Activated CD4-positive, alpha-beta T cell treated with anti-CD3 and anti-CD28 coated beads, Interleukin-2, amount 50 U/mL, for 4 hours (primary cell): ENCODE data around the gene STAB2.

Experiments used
- DNase-seq, 2 experiments: peaks; one replicate each; pipeline ENCODE4 v3.0.0-alpha.2; 2020

The STAB2 gene

DNA sequence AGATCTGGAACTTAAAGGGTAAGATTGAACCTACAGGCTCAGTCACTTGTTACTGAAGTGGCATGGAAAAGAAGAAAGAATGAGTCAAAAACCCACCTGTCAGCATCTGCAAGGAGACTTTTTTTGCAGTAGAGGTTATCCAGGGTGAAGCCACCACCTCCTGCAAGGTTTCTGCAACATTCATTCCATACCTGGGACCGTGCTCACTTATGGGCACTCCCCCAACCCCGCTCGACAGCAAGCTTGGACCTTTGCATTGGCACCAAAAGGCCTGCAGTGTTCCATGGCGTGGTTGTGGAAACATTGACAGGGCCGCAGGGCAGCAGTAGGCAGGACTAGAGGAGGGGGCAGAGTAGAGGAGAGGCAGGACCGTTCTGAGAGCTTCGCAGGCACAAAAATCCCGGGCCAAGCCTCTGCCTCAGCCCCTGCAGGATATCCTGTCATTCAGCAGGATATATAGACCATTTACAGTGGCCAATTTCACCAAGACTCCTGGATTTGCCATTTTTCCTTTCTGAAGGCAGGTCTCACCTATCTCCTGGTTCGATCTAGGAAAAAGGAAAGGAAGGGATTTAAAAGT lies at the start of gene STAB2:
Gene STAB2 (plus strand): TSS at position 483 of the 580 bp plus-strand sequence. CDS start 204 bp downstream, outside the sequence.
- DNase-seq: no peak

DNA sequence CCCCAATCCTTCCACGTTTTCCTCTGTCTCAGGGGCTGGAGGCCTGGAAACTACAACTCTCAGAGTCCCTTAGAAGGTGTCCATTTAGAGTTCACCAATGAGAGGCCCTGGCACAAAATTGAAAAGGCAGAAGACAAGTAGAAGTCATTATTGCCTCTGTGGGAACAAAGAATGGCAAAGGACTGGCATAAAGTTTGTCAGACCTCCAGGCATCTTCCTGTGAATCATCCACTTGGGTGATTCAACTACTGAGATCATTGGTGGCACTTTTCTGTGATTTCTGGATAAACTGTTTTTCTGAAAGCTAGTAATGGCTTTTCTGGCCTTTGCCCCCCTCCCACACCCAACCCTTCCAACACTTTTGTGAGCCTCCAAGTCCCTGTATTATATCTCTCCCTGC lies 48.7 kb upstream of the STAB2 start:
- no peak for DNase-seq

GRCh38 chr12:103540319-103540718 lies 46.8 kb upstream of the STAB2 start:
- no peak for DNase-seq

DNA sequence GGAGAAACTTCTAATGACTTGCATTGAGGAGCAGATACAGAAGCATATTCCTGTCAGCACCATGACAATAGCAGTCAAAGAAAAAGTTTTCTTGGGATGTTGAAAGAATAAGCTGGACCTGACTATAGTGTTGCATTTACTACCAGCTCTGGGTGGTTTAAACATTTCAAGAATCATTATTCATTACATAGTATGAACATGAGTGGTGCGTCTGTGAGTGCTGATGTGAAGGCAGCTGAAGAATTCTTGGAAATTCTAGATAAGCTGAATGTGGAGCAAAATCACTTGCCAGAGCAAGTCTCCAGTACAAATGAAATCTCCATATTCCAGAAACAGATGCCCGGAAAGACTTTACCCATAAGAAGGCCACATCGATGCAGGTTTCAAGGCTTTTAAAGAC lies 45.0 kb upstream of the STAB2 start:
- DNase-seq: no peak

DNA sequence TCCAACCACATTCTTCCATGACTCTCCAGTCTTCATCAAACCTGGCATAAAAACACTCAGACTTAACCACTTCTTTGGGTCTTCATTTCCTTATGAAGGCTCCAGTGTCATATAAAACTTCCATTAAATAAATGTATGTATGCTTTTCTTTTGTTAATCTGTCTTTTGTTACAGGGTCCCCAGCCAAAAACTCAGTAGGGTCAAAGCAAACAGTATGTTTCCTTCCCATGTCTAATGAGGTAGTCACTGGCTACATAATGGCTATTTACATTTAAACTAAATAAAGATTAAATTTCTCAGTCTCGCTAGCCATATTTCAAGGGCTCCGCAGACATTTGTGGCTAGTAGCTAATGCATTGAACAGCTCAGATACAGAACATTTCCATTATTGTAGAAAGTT lies 40.1 kb upstream of the STAB2 start:
- DNase-seq: no peak

- DNase-seq: no peak
Observed at GRCh38 chr12:103547376-103547775, 39.7 kb upstream of the STAB2 start.

- no peak for DNase-seq
Observed at GRCh38 chr12:103547929-103548328, 39.1 kb upstream of the STAB2 start.

DNA sequence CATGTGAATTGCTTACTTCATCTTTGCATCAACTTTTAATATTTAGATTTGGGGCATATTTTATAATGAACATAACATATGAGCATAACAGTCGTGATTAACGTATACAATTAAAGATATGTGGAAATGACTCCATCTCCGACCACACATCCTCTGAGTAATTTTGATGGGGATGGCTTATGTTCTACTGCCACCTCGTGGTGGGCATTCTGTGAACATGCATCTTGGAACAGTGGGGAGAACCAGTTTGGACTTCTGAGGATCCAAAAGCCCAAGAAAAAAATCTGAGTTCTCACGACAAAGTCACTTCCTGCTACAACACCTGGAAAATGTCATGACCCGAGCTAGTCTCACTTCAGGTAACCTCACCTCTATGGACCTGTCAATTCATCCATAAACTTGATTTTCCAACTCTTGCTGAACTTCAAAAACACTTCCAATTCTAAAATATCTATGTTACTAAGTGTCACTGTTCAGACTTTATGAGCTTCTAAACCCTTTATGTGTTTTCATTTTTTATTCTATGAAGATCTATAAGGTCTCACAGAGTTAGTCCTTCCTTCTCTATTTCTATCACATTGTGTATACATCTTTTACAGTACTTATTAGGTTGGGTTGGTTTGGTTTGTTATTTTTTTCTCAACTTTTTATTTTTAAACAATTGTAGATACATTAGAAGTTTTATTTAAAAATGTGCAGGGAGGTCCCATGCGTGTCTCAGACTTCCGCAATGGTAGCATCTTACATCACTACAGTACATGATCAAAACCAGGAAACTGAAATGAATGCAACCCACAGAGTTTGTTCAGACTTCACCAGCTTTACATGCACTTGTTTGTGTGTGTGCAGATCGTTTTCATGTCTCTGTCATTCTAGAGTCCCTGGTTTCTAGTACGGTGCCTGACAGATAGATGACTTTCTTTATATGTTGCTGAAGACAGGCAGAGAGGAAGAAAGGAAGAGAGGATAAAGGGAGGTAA lies 38.2 kb upstream of the STAB2 start:
- DNase-seq: peak; percentile 50 to 53

DNA sequence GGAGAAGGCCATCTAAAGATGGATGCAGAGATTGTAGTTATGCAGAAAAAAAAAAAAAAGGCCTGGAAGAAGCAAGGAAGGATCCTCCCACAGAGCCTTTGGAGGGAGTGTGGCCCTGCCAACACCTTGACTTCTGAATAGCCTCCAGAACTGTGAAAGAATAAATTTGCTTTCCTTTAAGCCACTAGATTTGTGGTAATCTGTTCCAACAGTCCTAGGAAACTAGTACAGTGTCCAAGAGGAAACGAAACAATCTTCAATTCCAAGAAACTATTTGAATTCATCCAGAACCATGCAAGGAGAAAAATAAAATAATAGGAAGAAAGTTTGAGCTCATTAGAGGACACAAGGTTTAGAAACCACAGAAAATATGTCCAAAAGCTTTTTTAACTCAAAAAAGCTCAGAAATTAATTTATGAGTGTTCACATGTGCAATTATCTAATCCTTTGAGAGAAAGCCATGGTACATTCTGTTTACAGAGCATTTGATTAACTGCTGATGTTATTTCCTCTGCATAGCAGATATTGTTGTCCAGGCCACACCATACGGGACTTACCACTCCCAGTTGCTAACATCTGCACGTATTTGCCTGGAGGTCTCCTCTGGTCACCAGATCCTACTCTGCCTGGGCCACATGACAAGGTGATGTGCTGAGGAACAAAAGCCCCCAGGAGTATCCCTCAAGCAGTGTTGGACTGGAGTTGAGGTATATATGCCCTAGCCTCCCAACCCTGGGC lies 30.0 kb upstream of the STAB2 start:
- DNase-seq: no peak

DNA sequence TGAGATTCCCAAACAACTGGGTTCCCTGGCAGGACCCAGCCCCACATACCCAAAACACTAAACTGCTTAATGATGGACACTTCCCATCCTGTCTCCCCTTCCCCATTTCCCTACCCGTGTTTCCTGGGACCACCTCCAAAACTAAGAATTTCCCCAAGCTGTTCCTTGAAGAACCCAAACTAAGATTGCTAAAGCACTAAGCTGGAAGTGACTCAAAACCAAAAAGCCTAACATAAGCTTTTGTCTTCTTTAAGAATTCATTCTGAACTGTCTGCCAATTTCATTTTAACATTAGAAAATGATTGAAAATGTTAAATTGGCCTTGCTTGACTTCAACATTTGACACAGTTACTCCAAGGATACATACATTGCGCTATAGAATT lies 29.5 kb upstream of the STAB2 start:
- DNase-seq: no peak

GRCh38 chr12:103558879-103559278 lies 28.2 kb upstream of the STAB2 start:
- DNase-seq: no peak

DNA sequence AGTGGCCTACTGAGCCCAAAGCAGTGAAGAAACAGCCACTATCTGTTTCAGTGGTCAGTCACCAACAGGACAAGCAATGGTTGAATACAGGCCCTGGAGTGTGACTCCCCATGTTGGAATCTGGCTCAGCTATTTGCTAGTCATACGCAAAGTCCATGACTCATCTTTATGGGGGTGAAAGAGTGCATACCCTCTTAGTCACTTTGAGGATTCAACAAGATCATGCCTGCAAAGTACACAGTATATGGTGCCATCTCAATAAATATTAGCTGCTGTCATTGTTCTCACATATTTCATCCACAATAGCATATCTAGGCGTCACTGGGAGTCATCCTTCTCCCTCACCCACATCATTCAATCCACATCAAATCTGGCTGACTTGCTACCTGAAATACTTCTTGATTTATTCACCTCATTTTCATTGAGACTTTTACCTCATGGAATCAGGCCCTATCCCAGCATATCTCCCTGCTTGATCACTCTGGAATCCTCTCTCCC lies 26.4 kb upstream of the STAB2 start:
- no peak for DNase-seq

- DNase-seq: no peak
Observed at GRCh38 chr12:103561174-103561573, 25.9 kb upstream of the STAB2 start.

DNA sequence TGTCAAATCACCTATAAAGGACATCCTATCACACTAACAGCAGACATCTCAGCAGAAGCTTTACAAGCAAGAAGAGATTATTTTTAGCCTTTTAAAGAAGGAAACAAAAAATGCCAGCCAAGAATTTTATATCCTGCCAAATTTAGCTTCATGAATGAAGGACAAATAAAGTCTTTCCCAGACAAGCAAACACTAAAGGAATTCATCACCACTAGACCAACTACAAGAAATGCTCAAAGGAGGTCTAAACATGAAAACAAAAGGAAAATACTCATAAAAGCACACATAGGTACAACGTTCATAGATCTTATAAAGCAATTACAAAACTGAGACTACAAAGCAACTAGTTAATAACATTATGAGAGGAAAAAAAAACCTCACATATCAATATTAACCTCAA lies 20.7 kb upstream of the STAB2 start:
- no peak for DNase-seq

DNA sequence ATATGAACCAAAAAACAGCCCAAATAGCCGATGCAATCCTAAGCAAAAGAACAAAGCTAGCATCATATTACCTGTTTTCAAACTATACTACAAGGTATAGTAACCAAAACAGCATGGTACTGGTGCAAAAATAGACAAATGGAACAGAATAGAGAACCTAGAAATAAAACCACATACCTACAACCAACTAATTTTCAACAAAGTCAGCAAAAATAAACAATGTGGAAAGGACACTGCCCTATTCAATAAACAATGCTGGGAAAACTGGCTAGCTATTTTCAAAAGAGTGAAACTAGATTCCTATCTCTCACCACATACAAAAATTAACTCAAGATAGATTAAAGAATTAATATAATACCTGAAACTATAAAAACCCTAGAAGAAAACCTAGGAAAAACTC lies 17.8 kb upstream of the STAB2 start:
- DNase-seq: no peak

- no peak for DNase-seq
Observed at GRCh38 chr12:103571286-103571685, 15.8 kb upstream of the STAB2 start.

- no peak for DNase-seq
Observed at GRCh38 chr12:103572312-103573045, 14.6 kb upstream of the STAB2 start.

DNA sequence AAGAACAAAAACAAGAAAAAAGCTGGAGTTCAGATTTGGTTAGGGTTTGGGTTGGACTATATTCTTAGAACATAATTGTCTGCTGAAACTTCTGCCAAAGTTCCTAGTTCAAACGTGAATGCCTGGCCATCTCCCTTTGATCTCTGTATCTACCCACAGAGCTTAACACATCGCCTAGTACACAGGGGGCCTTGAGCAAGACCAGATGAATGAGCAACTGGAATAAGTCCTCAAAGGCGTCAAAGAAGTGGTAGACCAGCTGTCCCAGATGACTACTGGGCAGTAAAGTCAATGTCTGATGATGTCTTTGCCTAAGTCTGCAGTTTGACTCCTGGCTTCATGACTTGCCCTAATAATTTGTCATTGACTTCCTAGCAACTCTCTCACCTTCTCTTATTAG lies 13.9 kb upstream of the STAB2 start:
- no peak for DNase-seq

- no peak for DNase-seq
Observed at GRCh38 chr12:103578926-103579325, 8.1 kb upstream of the STAB2 start.

GRCh38 chr12:103580026-103580425 lies 7.0 kb upstream of the STAB2 start:
- DNase-seq: no peak

- no peak for DNase-seq
Observed at GRCh38 chr12:103583008-103583407, 4.1 kb upstream of the STAB2 start.

GRCh38 chr12:103586132-103586531 lies 941 bp upstream of the STAB2 start:
- no peak for DNase-seq

DNA sequence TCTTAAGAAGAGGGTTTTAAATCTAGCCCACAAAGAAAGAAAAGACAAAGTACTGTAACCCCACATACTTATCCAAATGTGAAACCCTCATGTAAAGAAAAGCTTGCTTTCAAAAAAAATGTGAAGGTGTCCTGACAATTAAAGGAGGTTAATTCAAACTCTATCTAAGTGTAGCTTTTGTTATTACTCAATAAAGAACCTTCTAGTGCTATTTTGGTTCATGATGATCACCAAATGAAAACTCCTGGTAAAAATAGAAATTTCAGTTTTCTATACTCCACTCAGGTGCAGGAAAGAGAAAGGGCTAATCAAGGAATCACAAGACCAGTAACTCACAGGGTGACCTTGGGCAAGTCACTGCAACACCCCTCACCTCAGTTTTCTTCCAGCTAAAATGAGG lies 1.6 kb downstream of the STAB2 start:
- no peak for DNase-seq
